NCI-H146 treated with DMSO at 0.1 percent for 48 hours (cell line): ENCODE data around the gene CDKN3.
"Not testable (repeated sequence)": the region's sequence is repeated elsewhere in the genome, so short reads cannot be mapped to it uniquely, and the experiment has no call there.

ENCODE experiments used
- DNase-seq: peaks from one replicate; lab custom pipeline; 2025; ENCODE audit not compliant: unreplicated experiment; lab: John Stamatoyannopoulos, UW

Gene CDKN3

GRCh38 chr14:54453990-54454389, 57.2 kb downstream of the CDKN3 start:
- not testable (repeated sequence) for DNase-seq

GRCh38 chr14:54455363-54455762, 58.6 kb downstream of the CDKN3 start:
- DNase-seq, result no peak

GRCh38 chr14:54456820-54457608, 60.2 kb downstream of the CDKN3 start:
- not testable (repeated sequence) for DNase-seq

GRCh38 chr14:54457609-54457996, 60.8 kb downstream of the CDKN3 start:
- peak; percentile 51 for DNase-seq

GRCh38 chr14:54458536-54458935, 61.7 kb downstream of the CDKN3 start:
- not testable (repeated sequence) for DNase-seq

GRCh38 chr14:54459106-54459505, 62.3 kb downstream of the CDKN3 start:
- DNase-seq, result no peak

- no peak for DNase-seq
Observed at GRCh38 chr14:54462048-54462447, 65.2 kb downstream of the CDKN3 start.

GRCh38 chr14:54465654-54466053, 68.8 kb downstream of the CDKN3 start:
- no peak for DNase-seq

- no peak for DNase-seq
Observed at GRCh38 chr14:54467280-54467679, 70.5 kb downstream of the CDKN3 start.
